Activated naive CD8-positive, alpha-beta T cell treated with anti-CD3 and anti-CD28 coated beads, Interleukin-2, amount 10 ng/mL, durations not matched to agents 7 days and 5 days (primary cell): ENCODE measurements around the gene OR10G4. TPM values are rescaled to one million over a fixed set of nuclear protein-coding genes. Genes with fewer than 3 reads are reported as not detected.
"Not testable (repeated sequence)": the region's sequence is repeated elsewhere in the genome, so short reads cannot be mapped to it uniquely, and the experiment has no call there.

Source experiments
- ATAC-seq: fragments of 150-1000 bp; cut with Tn5 transposase; one replicate; pipeline ENCODE4 v1.10.0; 2021; ENCODE audit warnings: low read depth, moderate library complexity
- POLR2A ChIA-PET: fragments of 350-600 bp; sonication (Branson Sonifier 250); formaldehyde crosslinking; loops from one replicate; lab custom pipeline; 2021; ENCODE audit warnings: antibody characterized with exemption; lab: Charles Lee
- DNase-seq: peaks from one replicate; pipeline ENCODE4 v3.0.0; 2021
- H3K27ac Mint-ChIP-seq: one replicate; pipeline ENCODE4 v1.8.0; 2022; ENCODE audit warnings: mild to moderate bottlenecking, mixed read lengths
- H3K27me3 Mint-ChIP-seq: one replicate; pipeline ENCODE4 v1.8.0; 2022; ENCODE audit warnings: mild to moderate bottlenecking, moderate library complexity, mixed read lengths
- H3K36me3 Mint-ChIP-seq: one replicate; pipeline ENCODE4 v1.8.0; 2021; ENCODE audit warnings: mild to moderate bottlenecking, mixed read lengths
- H3K4me1 Mint-ChIP-seq: one replicate; pipeline ENCODE4 v1.8.0; 2021; ENCODE audit warnings: mixed read lengths
- H3K4me3 Mint-ChIP-seq: one replicate; pipeline ENCODE4 v1.8.0; 2022; ENCODE audit warnings: mild to moderate bottlenecking, moderate library complexity, mixed read lengths
- H3K9me3 Mint-ChIP-seq: one replicate; pipeline ENCODE4 v1.8.0; 2021; ENCODE audit warnings: mixed read lengths
- total RNA-seq, 2 experiments: library from RNA; stranded (reverse); gene quantifications; one replicate each; pipeline ENCODE4 v1.2.3, GENCODE V29; 2021

OR10G4 gene, protein sequence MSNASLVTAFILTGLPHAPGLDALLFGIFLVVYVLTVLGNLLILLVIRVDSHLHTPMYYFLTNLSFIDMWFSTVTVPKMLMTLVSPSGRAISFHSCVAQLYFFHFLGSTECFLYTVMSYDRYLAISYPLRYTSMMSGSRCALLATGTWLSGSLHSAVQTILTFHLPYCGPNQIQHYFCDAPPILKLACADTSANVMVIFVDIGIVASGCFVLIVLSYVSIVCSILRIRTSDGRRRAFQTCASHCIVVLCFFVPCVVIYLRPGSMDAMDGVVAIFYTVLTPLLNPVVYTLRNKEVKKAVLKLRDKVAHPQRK
- not detected for total RNA-seq

DNA sequence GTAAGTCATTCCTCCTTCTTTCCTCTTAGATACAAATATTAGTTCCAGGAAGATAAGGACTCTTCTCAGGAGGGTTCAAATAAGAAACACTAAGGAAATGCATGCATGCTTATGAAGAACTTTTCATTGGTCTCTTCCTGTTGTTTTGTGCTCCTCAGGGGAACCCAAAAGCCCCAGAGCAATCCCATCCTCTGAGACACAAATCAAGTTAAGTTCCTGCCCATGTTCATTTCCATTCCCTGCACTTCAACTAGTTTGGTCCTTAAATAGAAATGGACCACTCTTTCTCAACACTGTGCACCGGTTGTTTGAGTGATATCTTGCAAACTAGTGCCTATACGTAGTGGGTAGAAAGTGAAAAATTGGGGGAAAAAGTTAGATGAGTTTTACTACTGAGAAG, at the start of gene OR10G4:
Gene OR10G4 (plus strand): TSS at position 301 of the 400 bp plus-strand sequence. CDS start 2,578 bp downstream, outside the sequence.
- Mint-ChIP-seq H3K9me3 (no peaks in the 10 kb centered on the region), H3K4me3 (no peak within 1 kb of the TSS), H3K4me1 (no peaks in the 10 kb centered on the region), H3K27ac (no peak within 1 kb of the TSS), H3K36me3 (no peaks in the 10 kb centered on the region), H3K27me3 (no peaks in the 10 kb centered on the region)
- ATAC-seq, result no peak
- DNase-seq, result no peak
- POLR2A ChIA-PET, result no interaction called here

DNA sequence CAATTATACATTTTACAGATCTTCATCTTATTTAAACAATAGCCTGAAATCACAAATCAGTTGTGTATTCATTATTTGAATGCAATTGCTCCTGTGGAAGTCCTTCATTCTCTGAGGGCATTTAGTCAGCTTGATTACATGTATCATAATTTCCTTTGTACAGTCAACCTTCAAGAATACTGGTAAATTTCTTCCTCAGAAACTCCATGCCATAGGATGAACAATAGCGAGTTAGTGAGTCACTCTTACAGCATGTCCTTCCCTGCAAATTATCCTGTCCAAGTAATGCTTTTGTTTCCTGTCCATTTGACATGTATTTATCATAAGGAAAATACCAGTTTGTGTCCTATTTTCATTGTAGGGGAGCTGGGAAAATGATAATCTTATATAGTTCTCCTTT, 39.0 kb upstream of the OR10G4 start:
- POLR2A ChIA-PET, result no interaction called here
- Mint-ChIP-seq H3K27ac (no peak overlapping the region), H3K36me3 (no peaks in the 10 kb centered on the region), H3K9me3 (no peaks in the 10 kb centered on the region), H3K27me3 (peaks cover 2% of the 10 kb centered on the region), H3K4me3 (no peak overlapping the region), H3K4me1 (no peaks in the 10 kb centered on the region)
- ATAC-seq, result no peak
- no peak for DNase-seq

DNA sequence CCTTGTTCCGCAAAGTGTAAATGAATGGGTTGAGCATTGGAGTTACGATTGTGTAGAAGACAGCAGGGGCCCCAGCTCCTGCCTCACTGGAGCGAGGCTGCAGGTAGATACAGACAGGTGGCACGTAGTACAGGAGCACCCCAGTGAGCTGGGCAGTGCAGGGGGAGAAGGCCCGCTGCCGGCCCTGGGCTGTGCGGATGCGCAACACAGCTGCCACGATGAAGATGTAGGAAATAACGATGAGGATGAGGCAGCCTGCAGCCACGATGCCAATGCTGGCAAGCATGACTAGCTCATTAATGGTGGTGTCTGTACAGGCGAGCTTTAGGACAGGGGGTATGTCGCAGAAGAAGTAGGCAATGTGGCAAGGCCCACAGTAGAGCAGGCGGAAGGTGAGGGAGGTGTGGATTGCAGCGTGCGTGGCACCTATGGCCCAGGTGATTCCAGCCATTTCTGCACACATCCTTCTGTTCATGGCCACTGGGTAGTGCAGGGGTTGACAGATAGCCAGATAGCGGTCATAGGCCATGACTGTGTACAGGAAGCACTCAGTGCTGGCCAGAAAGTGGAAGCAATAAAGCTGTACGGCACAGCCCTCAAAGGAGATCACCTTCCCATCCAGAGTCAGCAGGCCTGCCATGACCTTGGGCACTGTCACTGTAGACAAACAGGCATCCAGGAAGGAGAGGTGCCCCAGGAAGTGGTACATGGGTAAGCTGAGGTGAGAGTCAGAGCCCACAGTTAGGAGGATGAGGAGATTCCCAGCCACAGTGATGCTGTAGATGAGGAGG, 35.8 kb upstream of the OR10G4 start:
- Mint-ChIP-seq H3K36me3 (no peaks in the 10 kb centered on the region), H3K9me3 (no peaks in the 10 kb centered on the region), H3K27me3 (peaks cover 4% of the 10 kb centered on the region), H3K4me1 (no peaks in the 10 kb centered on the region), H3K4me3 (no peak overlapping the region), H3K27ac (no peak overlapping the region)
- ATAC-seq, result no peak
- POLR2A ChIA-PET, result no interaction called here
- no peak for DNase-seq

DNA sequence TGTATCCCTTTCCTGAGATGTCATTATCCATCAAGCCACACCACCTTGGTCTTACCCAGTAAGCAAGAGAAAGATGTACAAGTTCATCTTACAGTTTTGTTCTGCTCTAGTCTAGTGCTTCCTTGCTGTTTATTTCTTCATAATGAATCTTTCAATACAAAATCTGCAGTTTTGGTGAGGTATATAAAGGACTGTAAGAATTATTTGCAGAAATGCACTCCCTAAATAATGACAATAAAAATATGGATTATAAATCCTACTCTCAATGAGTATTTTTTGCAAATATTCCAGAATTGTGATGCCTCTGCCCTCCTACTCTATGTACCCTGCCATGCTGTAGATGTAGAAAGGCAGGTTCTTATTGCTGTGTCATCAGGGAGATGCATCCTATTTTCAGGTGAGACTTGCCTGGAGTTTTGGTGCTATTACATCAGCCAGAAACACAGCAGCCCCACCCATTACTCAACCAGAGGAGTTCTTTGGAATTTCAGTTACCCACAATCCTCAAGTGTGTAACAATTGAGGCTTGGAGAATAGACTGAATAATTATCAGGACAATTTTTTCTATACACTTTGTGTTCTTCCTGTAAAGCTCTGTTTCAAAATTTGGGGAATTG, 35.0 kb upstream of the OR10G4 start, which contains the start of gene OR10S1:
Gene OR10S1 (minus strand): TSS at position 51 of the 617 bp plus-strand sequence. CDS start 117 bp downstream, outside the sequence.
- ATAC-seq (no peak), DNase-seq (no peak)
- H3K27me3 Mint-ChIP-seq, result peaks cover 4% of the 10 kb centered on the region
- H3K27ac Mint-ChIP-seq, result no peak within 1 kb of the TSS
- H3K9me3 Mint-ChIP-seq, result peaks cover 1% of the 10 kb centered on the region
- H3K4me1 Mint-ChIP-seq, result no peaks in the 10 kb centered on the region
- no peaks in the 10 kb centered on the region for H3K36me3 Mint-ChIP-seq
- POLR2A ChIA-PET, result no interaction called here
- no peak within 1 kb of the TSS for H3K4me3 Mint-ChIP-seq

DNA sequence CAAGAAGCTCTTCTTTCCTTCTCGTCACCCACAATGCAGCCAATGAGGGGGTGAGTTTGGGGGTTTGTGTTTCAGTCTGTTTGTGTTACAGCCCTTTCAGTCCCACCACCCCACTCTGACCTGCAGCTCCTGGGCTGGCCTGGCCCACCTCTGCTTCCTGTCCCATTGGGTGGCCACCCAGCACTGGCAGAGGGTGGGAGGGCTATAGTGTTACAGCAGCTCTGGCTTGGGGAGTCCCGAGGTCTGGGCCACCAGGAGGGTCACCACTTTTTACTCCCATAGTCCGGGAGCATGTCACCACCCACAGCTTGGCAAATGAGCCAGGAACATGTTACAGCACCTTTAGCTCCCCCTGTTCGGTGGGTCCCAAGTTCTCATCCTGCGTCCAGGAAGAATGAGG, 33.5 kb upstream of the OR10G4 start:
- H3K27ac Mint-ChIP-seq, result no peak overlapping the region
- H3K9me3 Mint-ChIP-seq, result peaks cover 7% of the 10 kb centered on the region
- no peaks in the 10 kb centered on the region for H3K36me3 Mint-ChIP-seq
- DNase-seq (no peak), ATAC-seq (no peak)
- H3K27me3 Mint-ChIP-seq, result peaks cover 4% of the 10 kb centered on the region
- no peak overlapping the region for H3K4me3 Mint-ChIP-seq
- POLR2A ChIA-PET, result no interaction called here
- H3K4me1 Mint-ChIP-seq, result no peaks in the 10 kb centered on the region

DNA sequence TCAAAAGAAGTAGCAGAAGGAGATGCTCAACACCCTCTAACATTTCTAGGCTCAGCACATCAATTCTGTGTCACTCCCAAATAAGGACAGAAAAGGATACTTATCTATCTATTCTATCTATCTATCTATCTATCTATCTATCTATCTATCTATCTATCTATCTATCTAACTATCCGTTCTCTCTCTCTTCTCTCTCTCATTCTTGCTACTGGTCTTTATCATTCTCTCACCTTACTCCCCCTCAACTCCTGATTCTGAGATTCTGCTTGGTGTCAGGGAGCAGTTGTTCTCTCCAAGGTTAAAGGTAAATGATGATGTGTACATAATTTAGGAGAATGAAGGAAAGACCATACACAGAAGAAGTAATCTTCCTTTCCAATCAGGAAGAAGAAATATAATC, 17.7 kb upstream of the OR10G4 start, which contains the start of gene OR10G6:
Gene OR10G6 (minus strand): TSS at position 43 of the 400 bp plus-strand sequence. CDS start 0 bp downstream, at position 43.
- no peak within 1 kb of the TSS for H3K27ac Mint-ChIP-seq
- H3K4me1 Mint-ChIP-seq, result no peaks in the 10 kb centered on the region
- ATAC-seq (no peak), DNase-seq (no peak)
- H3K36me3 Mint-ChIP-seq, result no peaks in the 10 kb centered on the region
- POLR2A ChIA-PET, result no interaction called here
- peaks cover 2% of the 10 kb centered on the region for H3K9me3 Mint-ChIP-seq
- no peak within 1 kb of the TSS for H3K4me3 Mint-ChIP-seq
- H3K27me3 Mint-ChIP-seq, result no peaks in the 10 kb centered on the region

DNA sequence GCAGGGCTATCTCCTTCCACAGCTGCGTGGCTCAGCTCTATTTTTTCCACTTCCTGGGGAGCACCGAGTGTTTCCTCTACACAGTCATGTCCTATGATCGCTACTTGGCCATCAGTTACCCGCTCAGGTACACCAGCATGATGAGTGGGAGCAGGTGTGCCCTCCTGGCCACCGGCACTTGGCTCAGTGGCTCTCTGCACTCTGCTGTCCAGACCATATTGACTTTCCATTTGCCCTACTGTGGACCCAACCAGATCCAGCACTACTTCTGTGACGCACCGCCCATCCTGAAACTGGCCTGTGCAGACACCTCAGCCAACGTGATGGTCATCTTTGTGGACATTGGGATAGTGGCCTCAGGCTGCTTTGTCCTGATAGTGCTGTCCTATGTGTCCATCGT, 3.0 kb downstream of the OR10G4 start:
- DNase-seq, H3K27me3 Mint-ChIP-seq, H3K27ac Mint-ChIP-seq, H3K4me3 Mint-ChIP-seq, H3K9me3 Mint-ChIP-seq, ATAC-seq, H3K36me3 Mint-ChIP-seq, POLR2A ChIA-PET, H3K4me1 Mint-ChIP-seq: not testable (repeated sequence)

DNA sequence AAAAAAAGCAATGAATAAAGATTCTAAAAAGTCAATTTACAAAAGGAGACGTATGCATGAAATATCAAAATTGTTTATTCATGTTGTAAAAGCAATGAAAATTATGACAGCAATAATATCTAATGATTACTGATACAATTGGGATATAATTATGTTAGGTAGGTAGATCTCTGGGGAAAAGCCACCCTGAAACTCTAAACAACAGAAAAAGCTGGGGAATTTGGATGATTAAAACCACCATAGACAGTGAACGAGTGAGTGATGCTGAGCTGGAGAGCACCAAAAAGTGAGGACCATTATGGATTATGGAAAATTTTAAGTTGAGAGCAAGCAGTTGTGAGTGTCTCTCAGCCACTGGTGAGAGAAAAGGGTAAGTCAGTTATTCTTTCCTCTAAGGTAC, 13.7 kb downstream of the OR10G4 start, which contains the start of gene OR10G8:
Gene OR10G8 (plus strand): TSS at position 301 of the 400 bp plus-strand sequence. CDS start 2,825 bp downstream, outside the sequence.
- no peak within 1 kb of the TSS for H3K27ac Mint-ChIP-seq
- ATAC-seq (no peak), DNase-seq (no peak)
- H3K9me3 Mint-ChIP-seq, result no peaks in the 10 kb centered on the region
- POLR2A ChIA-PET, result no interaction called here
- no peak within 1 kb of the TSS for H3K4me3 Mint-ChIP-seq
- no peaks in the 10 kb centered on the region for H3K4me1 Mint-ChIP-seq
- H3K27me3 Mint-ChIP-seq, result no peaks in the 10 kb centered on the region
- H3K36me3 Mint-ChIP-seq, result no peaks in the 10 kb centered on the region

DNA sequence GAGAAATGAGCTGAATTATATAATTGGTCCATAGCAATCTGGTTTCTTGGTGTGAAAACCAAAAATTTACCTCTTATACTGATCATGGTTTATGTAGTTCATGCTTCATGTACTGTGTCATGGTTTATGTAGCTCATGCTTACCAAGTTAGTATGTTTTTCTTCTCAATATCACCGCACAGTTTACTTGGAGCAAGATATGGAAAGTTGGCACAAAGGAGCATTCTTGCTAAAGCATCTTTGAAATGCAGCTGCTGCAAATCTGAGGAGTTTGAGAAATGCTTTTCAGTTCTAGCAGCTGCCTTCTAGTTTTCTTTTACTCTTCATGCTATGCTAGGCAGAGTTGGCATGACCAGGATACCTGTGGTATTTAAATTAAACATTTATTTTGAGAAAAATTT, 23.9 kb downstream of the OR10G4 start:
- H3K4me1 Mint-ChIP-seq, result no peaks in the 10 kb centered on the region
- H3K4me3 Mint-ChIP-seq, result no peak overlapping the region
- H3K36me3 Mint-ChIP-seq, result no peaks in the 10 kb centered on the region
- no peak overlapping the region for H3K27ac Mint-ChIP-seq
- no peak for DNase-seq
- H3K27me3 Mint-ChIP-seq, result no peaks in the 10 kb centered on the region
- no peak for ATAC-seq
- H3K9me3 Mint-ChIP-seq, result no peaks in the 10 kb centered on the region
- POLR2A ChIA-PET, result no interaction called here

DNA sequence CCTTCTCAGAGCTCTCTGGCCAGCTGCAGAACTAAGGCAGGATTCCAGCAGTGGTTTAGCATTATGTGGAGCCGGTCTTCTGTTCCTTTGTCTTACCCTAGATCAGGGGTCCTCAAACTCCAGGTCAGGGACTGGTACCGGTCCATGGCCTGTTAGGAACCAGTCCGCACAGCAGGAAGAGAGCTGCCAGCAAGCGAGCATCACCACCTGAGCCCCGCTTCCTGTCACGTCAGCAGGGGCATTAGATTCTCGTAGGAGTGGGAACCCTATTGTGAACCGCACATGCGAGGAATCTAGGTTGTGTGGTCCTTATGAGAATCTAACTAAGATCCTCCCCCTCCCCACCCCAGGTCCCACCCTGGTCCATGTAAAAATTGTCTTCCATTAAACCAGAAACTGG, 26.8 kb downstream of the OR10G4 start:
- Mint-ChIP-seq H3K27me3 (no peaks in the 10 kb centered on the region), H3K27ac (no peak overlapping the region), H3K4me1 (no peaks in the 10 kb centered on the region), H3K4me3 (no peak overlapping the region), H3K9me3 (no peaks in the 10 kb centered on the region), H3K36me3 (no peaks in the 10 kb centered on the region)
- POLR2A ChIA-PET, result no interaction called here
- ATAC-seq, result no peak
- DNase-seq, result no peak

DNA sequence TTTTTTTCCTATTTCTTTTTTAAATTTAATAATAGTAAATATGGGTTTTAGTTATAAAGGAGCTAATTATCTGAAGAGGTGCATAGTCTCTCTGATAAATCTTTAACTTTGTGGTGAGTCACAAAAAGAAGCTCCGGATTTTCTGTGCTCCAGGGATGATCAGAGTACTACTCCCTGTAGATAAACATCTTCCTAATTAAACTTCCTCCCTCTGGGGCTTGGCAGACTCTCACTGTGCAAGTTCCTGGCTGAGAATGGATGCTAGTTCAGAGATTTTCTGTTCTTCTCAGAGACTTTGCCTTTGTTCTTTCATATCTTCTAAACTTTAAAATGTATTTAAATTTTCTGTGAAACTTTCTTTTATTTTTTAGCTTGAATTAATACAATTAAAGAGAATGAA, 28.5 kb downstream of the OR10G4 start, which contains the start of gene OR10G7:
Gene OR10G7 (minus strand): TSS at position 72 of the 400 bp plus-strand sequence. CDS start 2,324 bp downstream, outside the sequence.
- POLR2A ChIA-PET, result no interaction called here

DNA sequence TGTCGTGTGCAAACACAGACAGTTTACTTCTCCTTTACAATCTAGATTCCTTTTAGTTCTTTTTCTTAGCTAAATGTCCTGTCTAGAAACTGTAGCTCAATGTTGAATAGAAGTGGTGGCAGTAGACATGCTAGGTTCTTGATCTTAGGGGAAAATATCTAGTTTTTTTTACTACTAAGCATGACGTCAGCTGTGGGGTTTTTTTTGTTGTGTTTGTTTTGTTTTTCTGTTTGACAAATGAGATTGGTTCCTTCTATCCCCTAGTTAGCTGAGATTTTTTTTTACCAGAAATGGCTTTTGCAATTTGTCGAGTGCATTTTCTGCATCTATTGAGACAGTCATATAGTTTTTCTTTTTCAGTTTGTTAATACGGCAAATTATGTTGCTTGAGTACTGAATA, 30.6 kb downstream of the OR10G4 start:
- no peak for ATAC-seq
- Mint-ChIP-seq H3K9me3 (no peaks in the 10 kb centered on the region), H3K4me1 (no peaks in the 10 kb centered on the region), H3K36me3 (no peaks in the 10 kb centered on the region), H3K27me3 (no peaks in the 10 kb centered on the region), H3K27ac (no peak overlapping the region), H3K4me3 (no peak overlapping the region)
- POLR2A ChIA-PET, result no interaction called here
- no peak for DNase-seq

More for the DNA sequence above, 28.5 kb downstream of the OR10G4 start, which contains the start of gene OR10G7:
- H3K27ac Mint-ChIP-seq, result no peak within 1 kb of the TSS
- ATAC-seq, result no peak
- no peaks in the 10 kb centered on the region for H3K36me3 Mint-ChIP-seq
- DNase-seq, result no peak
- no peaks in the 10 kb centered on the region for H3K4me1 Mint-ChIP-seq
- no peaks in the 10 kb centered on the region for H3K27me3 Mint-ChIP-seq
- no peaks in the 10 kb centered on the region for H3K9me3 Mint-ChIP-seq
- no peak within 1 kb of the TSS for H3K4me3 Mint-ChIP-seq

DNA sequence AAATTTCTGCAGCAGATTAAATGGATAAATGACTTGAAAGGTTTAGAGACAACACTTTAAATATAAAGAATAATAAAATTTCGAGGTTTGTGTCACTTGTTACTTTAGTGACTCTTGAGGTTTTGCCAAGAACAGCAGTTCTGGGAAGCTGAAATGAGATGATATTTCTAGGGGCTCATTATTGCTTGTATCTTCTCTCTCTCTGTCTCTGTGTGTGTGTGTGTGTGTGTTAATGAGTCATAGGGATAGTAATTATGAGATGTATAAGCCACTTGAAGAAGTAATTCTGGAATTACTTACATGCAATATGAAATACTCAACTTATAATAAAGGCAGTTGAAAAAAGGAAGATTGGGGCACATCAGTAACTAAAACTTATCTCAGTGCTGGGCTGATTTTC, 38.0 kb downstream of the OR10G4 start:
- POLR2A ChIA-PET, result no interaction called here
- Mint-ChIP-seq H3K4me1 (peaks cover 2% of the 10 kb centered on the region), H3K27ac (no peak overlapping the region), H3K36me3 (no peaks in the 10 kb centered on the region), H3K27me3 (peaks cover 4% of the 10 kb centered on the region), H3K4me3 (no peak overlapping the region), H3K9me3 (no peaks in the 10 kb centered on the region)
- DNase-seq (no peak), ATAC-seq (no peak)
